Caco-2 (cell line): Measurements from ENCODE around the gene PCGF3. TPM values are rescaled to one million over a fixed set of nuclear protein-coding genes. Genes with fewer than 3 reads are reported as not detected.

Experiments
- BruUV-seq: library from RNA; stranded (reverse); fragments of 400-500 nt; replicated peaks from 2 replicates; lab custom pipeline; 2021; lab: Mats Ljungman, UMichigan
- CTCF ChIA-PET: fragments of 300-600 bp; sonication (Branson Sonifier 250); formaldehyde crosslinking; loops from one replicate; lab custom pipeline; 2022; ENCODE audit warnings: antibody characterized with exemption; lab: Charles Lee
- POLR2A ChIA-PET: fragments of 300-600 bp; sonication (Branson Sonifier 250); formaldehyde crosslinking; loops from one replicate; lab custom pipeline; 2022; ENCODE audit warnings: antibody characterized with exemption; lab: Charles Lee
- DNase-seq, 2 experiments: peaks; one replicate each; pipeline versions ENCODE4 v3.0.0 to v3.0.0-alpha.2; 2020 to 2022
- H3K27me3 ChIP-seq: replicated peaks from 2 replicates; pipeline ENCODE4 v1.6.0; 2011; ENCODE audit warnings: low read length; ENCODE audit not compliant: control insufficient read depth, insufficient read depth
- H3K36me3 ChIP-seq: 2 replicates; pipeline ENCODE4 v1.5.1; 2011; ENCODE audit warnings: low read length; ENCODE audit not compliant: control insufficient read depth, insufficient read depth
- H3K4me1 ChIP-seq: fragments of 250-450 bp; sonication (Bioruptor Pico); 2 replicates; pipeline ENCODE4 v1.5.1; 2020; ENCODE audit warnings: mild to moderate bottlenecking
- H3K4me3 ChIP-seq: 2 replicates; pipeline ENCODE4 v1.5.1; 2011; ENCODE audit warnings: low read depth, mild to moderate bottlenecking, control low read depth, low read length
- H3K9me3 ChIP-seq: fragments of 250-450 bp; sonication (Bioruptor Pico); 2 replicates; pipeline ENCODE4 v1.5.1; 2020; ENCODE audit warnings: mild to moderate bottlenecking, moderate library complexity
- H3K27ac Mint-ChIP-seq: one replicate; pipeline ENCODE4 v1.8.0; 2022; ENCODE audit warnings: mixed read lengths; ENCODE audit not compliant: unreplicated experiment
- H3K27me3 Mint-ChIP-seq: one replicate; pipeline ENCODE4 v1.8.0; 2022; ENCODE audit warnings: mixed read lengths; ENCODE audit not compliant: insufficient read depth, unreplicated experiment
- H3K36me3 Mint-ChIP-seq: one replicate; pipeline ENCODE4 v1.8.0; 2022; ENCODE audit warnings: mild to moderate bottlenecking, mixed read lengths; ENCODE audit not compliant: insufficient read depth, unreplicated experiment
- H3K4me1 Mint-ChIP-seq: one replicate; pipeline ENCODE4 v1.8.0; 2022; ENCODE audit warnings: low read depth, mixed read lengths; ENCODE audit not compliant: unreplicated experiment
- H3K4me3 Mint-ChIP-seq: one replicate; pipeline ENCODE4 v1.8.0; 2022; ENCODE audit warnings: mild to moderate bottlenecking, moderate library complexity, mixed read lengths; ENCODE audit not compliant: unreplicated experiment
- H3K9me3 Mint-ChIP-seq: one replicate; pipeline ENCODE4 v1.8.0; 2022; ENCODE audit warnings: mixed read lengths; ENCODE audit not compliant: unreplicated experiment
- CTCF ChIP-seq, 2 experiments: fragments of 200-600 bp in 1 of 2; IDR thresholded peaks; 1 replicate in 1 of 2; 2 replicates in 1 of 2; pipeline versions ENCODE4 v1.5.1 to v1.8.0; 2011 to 2022; ENCODE audit warnings: antibody characterized with exemption in 1 of 2, control low read depth in 1 of 2, inconsistent platforms in 1 of 2, low read depth in 1 of 2, low read length in 1 of 2, mild to moderate bottlenecking in 1 of 2, moderate library complexity in 1 of 2; ENCODE audit not compliant: insufficient read depth in 1 of 2, severe bottlenecking in 1 of 2, unreplicated experiment in 1 of 2
- intact Hi-C: fragments of 100-400 bp; cut with micrococcal nuclease; formaldehyde crosslinking; loops from one replicate; pipeline ENCODE4 v1.10.0; 2022; ENCODE audit not compliant: unreplicated experiment
- total RNA-seq: library from RNA; stranded (reverse); gene quantifications from 2 replicates; pipeline ENCODE4 v1.2.3, GENCODE V29; 2022

The PCGF3 gene
- total RNA-seq, 1 experiment from 2014 or later = 38.0 TPM

- Mint-ChIP-seq H3K27ac (no peak overlapping the region), H3K4me3 (no peak overlapping the region), H3K36me3 (no peaks in the 10 kb centered on the region), H3K27me3 (no peaks in the 10 kb centered on the region), H3K4me1 (no peaks in the 10 kb centered on the region), H3K9me3 (peaks cover 12% of the 10 kb centered on the region)
- TF ChIP-seq CTCF (IDR thresholded peaks at IDR 0.05; ENCODE audit: insufficient read depth in 1 of 2, low read depth in 1 of 2, low read length in 1 of 2, severe bottlenecking in 1 of 2, unreplicated experiment in 1 of 2) = no peak
- CTCF ChIA-PET = no interaction called here
- POLR2A ChIA-PET = no interaction called here
- no peak for DNase-seq
- no TSS peak for BruUV-seq
- Histone ChIP-seq H3K27me3 (no peaks in the 10 kb centered on the region), H3K36me3 (no peaks in the 10 kb centered on the region), H3K9me3 (no peaks in the 10 kb centered on the region; the same call in 1 of the 2 replicates), H3K4me1 (no peaks in the 10 kb centered on the region), H3K4me3 (no peak overlapping the region)
- intact Hi-C loops = no loop called here
These were observed 45.8 kb upstream of the PCGF3 start for GRCh38 chr4:659851-660250.

GRCh38 chr4:660401-660800, 45.2 kb upstream of the PCGF3 start:
- POLR2A ChIA-PET = no interaction called here
- Histone ChIP-seq H3K9me3 (no peaks in the 10 kb centered on the region; the same call in 1 of the 2 replicates), H3K4me1 (no peaks in the 10 kb centered on the region), H3K36me3 (no peaks in the 10 kb centered on the region), H3K27me3 (no peaks in the 10 kb centered on the region), H3K4me3 (no peak overlapping the region)
- no peak for DNase-seq
- H3K4me3 Mint-ChIP-seq = no peak overlapping the region
- intact Hi-C loops = no loop called here
- H3K4me1 Mint-ChIP-seq = no peaks in the 10 kb centered on the region
- no TSS peak for BruUV-seq
- peaks cover 12% of the 10 kb centered on the region for H3K9me3 Mint-ChIP-seq
- H3K36me3 Mint-ChIP-seq = no peaks in the 10 kb centered on the region
- no peaks in the 10 kb centered on the region for H3K27me3 Mint-ChIP-seq
- H3K27ac Mint-ChIP-seq = no peak overlapping the region
- CTCF ChIA-PET = no interaction called here
- TF ChIP-seq CTCF (IDR thresholded peaks at IDR 0.05; ENCODE audit: insufficient read depth in 1 of 2, low read depth in 1 of 2, low read length in 1 of 2, severe bottlenecking in 1 of 2, unreplicated experiment in 1 of 2) = no peak

- CTCF ChIA-PET = no interaction called here
- no TSS peak for BruUV-seq
- Histone ChIP-seq H3K4me3 (no peak overlapping the region), H3K36me3 (no peaks in the 10 kb centered on the region), H3K9me3 (no peaks in the 10 kb centered on the region; the same call in 1 of the 2 replicates), H3K4me1 (no peaks in the 10 kb centered on the region), H3K27me3 (no peaks in the 10 kb centered on the region)
- Mint-ChIP-seq H3K4me3 (no peak overlapping the region), H3K9me3 (peaks cover 12% of the 10 kb centered on the region), H3K36me3 (no peaks in the 10 kb centered on the region), H3K27ac (no peak overlapping the region), H3K27me3 (no peaks in the 10 kb centered on the region), H3K4me1 (no peaks in the 10 kb centered on the region)
- intact Hi-C loops = no loop called here
- DNase-seq = no peak
- no peak for TF ChIP-seq CTCF (IDR thresholded peaks at IDR 0.05; ENCODE audit: insufficient read depth in 1 of 2, low read depth in 1 of 2, low read length in 1 of 2, severe bottlenecking in 1 of 2, unreplicated experiment in 1 of 2)
- POLR2A ChIA-PET = no interaction called here
These were observed 44.4 kb upstream of the PCGF3 start for GRCh38 chr4:661231-661630.
